Tibial nerve (tissue), 4 donors: Measurements from ENCODE around the gene KIF3A.

Source experiments
- CTCF ChIP-seq, 5 experiments: fragments of 200-600 bp in 3 of 5; fragments of 450-650 bp in 2 of 5; sonication (generic) in 3 of 5; IDR thresholded peaks; one replicate each; pipeline ENCODE4 v1.5.1; 2016 to 2019; ENCODE audit warnings: antibody characterized with exemption in 5 of 5, mild to moderate bottlenecking in 3 of 5, moderate library complexity in 2 of 5
- EP300 ChIP-seq, 2 donors: sonication (generic); formaldehyde crosslinking; IDR thresholded peaks; one replicate each; pipeline ENCODE4 v1.6.1; 2017; ENCODE audit warnings: antibody characterized with exemption in 2 of 2, mild to moderate bottlenecking in 1 of 2
- POLR2A ChIP-seq, 2 donors: fragments of 450-650 bp; IDR thresholded peaks; one replicate each; pipeline ENCODE4 v1.6.1; 2017; ENCODE audit warnings: antibody characterized with exemption in 2 of 2, mild to moderate bottlenecking in 2 of 2, moderate library complexity in 2 of 2

GRCh38 chr5:132779961-132780360 is 42.6 kb upstream of the KIF3A start:
- no peak for TF ChIP-seq CTCF (IDR thresholded peaks at IDR 0.05)
- no peak for TF ChIP-seq EP300 (IDR thresholded peaks at IDR 0.05)
- TF ChIP-seq POLR2A (IDR thresholded peaks at IDR 0.05), result no peak
